T-cell (primary cell): ENCODE results near the gene SRD5A3. TPM values are rescaled to one million over a fixed set of nuclear protein-coding genes. Genes with fewer than 3 reads are reported as not detected.

Experiments
- ATAC-seq, 4 experiments: fragments of 200-7000 bp in 3 of 4; fragments of 150-1000 bp in 1 of 4; cut with Tn5 transposase; replicated peaks in 1 of 4; 1 replicate in 3 of 4; 2 replicates in 1 of 4; pipeline ENCODE4 v1.10.0; 2021; ENCODE audit warnings: moderate library complexity in 3 of 4, mild to moderate bottlenecking in 2 of 4, moderate number of reproducible peaks in 1 of 4
- CTCF ChIA-PET, 2 donors: fragments of 300-600 bp; sonication (Branson Sonifier 250); formaldehyde crosslinking; loops; one replicate each; lab custom pipeline; 2022; ENCODE audit warnings: antibody characterized with exemption in 2 of 2; lab: Charles Lee
- POLR2A ChIA-PET, 2 donors: fragments of 300-600 bp; sonication (Branson Sonifier 250); formaldehyde crosslinking; loops; one replicate each; lab custom pipeline; 2022; ENCODE audit warnings: antibody characterized with exemption in 2 of 2; lab: Charles Lee
- DNase-seq, 35 experiments: peaks; one replicate each; pipeline versions ENCODE4 v3.0.0 to v3.0.0-alpha.2; 2013 to 2023
- H3K27ac ChIP-seq: one replicate; pipeline ENCODE4 v1.5.1; 2013; ENCODE audit warnings: low read length
- H3K27me3 ChIP-seq, 2 experiments: replicated peaks in 1 of 2; 1 replicate in 1 of 2; 2 replicates in 1 of 2; pipeline versions ENCODE4 v1.6.1 to v1.7.0; 2013; ENCODE audit warnings: low read length in 1 of 2, mixed read lengths in 1 of 2; ENCODE audit not compliant: control insufficient read depth in 2 of 2, insufficient read depth in 2 of 2; ENCODE audit errors: extremely low read depth in 1 of 2
- H3K36me3 ChIP-seq, 2 donors: 1 replicate in 1 of 2; 2 replicates in 1 of 2; pipeline versions ENCODE4 v1.6.1 to v1.7.0; 2013; ENCODE audit warnings: low read length in 1 of 2; ENCODE audit not compliant: control insufficient read depth in 2 of 2, insufficient read depth in 1 of 2; ENCODE audit errors: extremely low read depth in 1 of 2
- H3K4me1 ChIP-seq, 2 experiments: 1 replicate in 1 of 2; 2 replicates in 1 of 2; pipeline versions ENCODE4 v1.6.1 to v1.7.0; 2013; ENCODE audit warnings: low read length in 2 of 2, mixed read lengths in 1 of 2; ENCODE audit not compliant: insufficient read depth in 2 of 2, control insufficient read depth in 1 of 2; ENCODE audit errors: extremely low read depth in 1 of 2
- H3K4me3 ChIP-seq, 2 donors: 1 replicate in 1 of 2; 2 replicates in 1 of 2; pipeline versions ENCODE4 v1.5.1 to v1.7.0; 2013; ENCODE audit warnings: mild to moderate bottlenecking in 2 of 2, low read length in 1 of 2, moderate library complexity in 1 of 2; ENCODE audit not compliant: control insufficient read depth in 1 of 2; ENCODE audit errors: extremely low read depth in 1 of 2
- H3K9me3 ChIP-seq: 2 replicates; pipeline ENCODE4 v1.7.0; 2013
- H3K27ac Mint-ChIP-seq, 2 donors: one replicate each; pipeline ENCODE4 v1.8.0; 2020 to 2021; ENCODE audit warnings: mild to moderate bottlenecking in 2 of 2, mixed read lengths in 2 of 2
- H3K27me3 Mint-ChIP-seq, 2 donors: one replicate each; pipeline ENCODE4 v1.8.0; 2021 to 2022; ENCODE audit warnings: mixed read lengths in 2 of 2
- H3K36me3 Mint-ChIP-seq: one replicate; pipeline ENCODE4 v1.8.0; 2021; ENCODE audit warnings: mixed read lengths
- H3K4me1 Mint-ChIP-seq, 3 donors: one replicate each; pipeline ENCODE4 v1.8.0; 2020 to 2022; ENCODE audit warnings: mixed read lengths in 3 of 3, mild to moderate bottlenecking in 1 of 3
- H3K4me3 Mint-ChIP-seq, 3 donors: one replicate each; pipeline ENCODE4 v1.8.0; 2020 to 2022; ENCODE audit warnings: mild to moderate bottlenecking in 3 of 3, mixed read lengths in 3 of 3, moderate library complexity in 3 of 3
- H3K9me3 Mint-ChIP-seq, 3 donors: one replicate each; pipeline ENCODE4 v1.8.0; 2020 to 2022; ENCODE audit warnings: mixed read lengths in 3 of 3
- WGBS: methylation state at CpG from one replicate; pipeline ENCODE4 v1.1.5; 2013; ENCODE audit warnings: missing lambda C conversion rate; ENCODE audit not compliant: insufficient coverage; 5-methylcytosine and 5-hydroxymethylcytosine counted together
- total RNA-seq, 35 experiments: library from RNA in 6 of 35; stranded (reverse) in 6 of 35; fragments of 120-200 nt in 1 of 35; gene quantifications; one replicate each; pipeline versions ENCODE4 v1.2.1 to v1.2.4 and lab custom pipeline; 2013 to 2026

SRD5A3 gene
- total RNA-seq, 5 donors from 2014 or later (not counting 1 experiment from before 2014, with no cell fraction given), result 3.6 to 6.8 (median 4.1) TPM

DNA sequence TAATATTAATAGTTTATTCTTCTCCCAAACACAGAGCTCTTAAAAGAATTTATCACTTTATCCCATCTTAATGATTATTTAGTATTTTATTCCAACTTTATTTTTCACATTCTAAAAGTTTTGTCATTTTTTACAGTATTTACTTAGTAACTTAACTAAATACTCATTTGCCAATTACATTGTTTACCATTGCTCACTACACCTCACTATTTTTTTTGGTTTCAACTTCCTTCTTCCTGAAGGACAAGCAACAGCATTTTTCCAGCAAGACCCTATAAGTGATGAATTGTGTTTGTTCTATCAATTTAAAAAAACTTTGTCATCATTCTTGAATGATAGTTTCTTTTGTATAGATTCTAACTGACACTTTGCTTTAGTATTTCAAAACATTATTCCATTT lies 19.4 kb upstream of the SRD5A3 start:
- Histone ChIP-seq H3K36me3 (no peaks in the 10 kb centered on the region), H3K27ac (no peak overlapping the region), H3K9me3 (peaks cover 3% of the 10 kb centered on the region), H3K4me1 (no peaks in the 10 kb centered on the region), H3K4me3 (no peak overlapping the region), H3K27me3 (peaks cover 0 to 4% of the 10 kb centered on the region in 2 experiments)
- Mint-ChIP-seq H3K27me3 (peaks cover 8 to 12% of the 10 kb centered on the region in 2 donors), H3K36me3 (peaks cover 3% of the 10 kb centered on the region), H3K4me1 (no peaks in the 10 kb centered on the region), H3K4me3 (no peak overlapping the region), H3K9me3 (peaks cover 0 to 10% (median 3%) of the 10 kb centered on the region in 3 donors), H3K27ac (no peak overlapping the region)
- POLR2A ChIA-PET, result no interaction called here
- no peak for DNase-seq
- CTCF ChIA-PET, result interaction anchor here (0.7 to 1.1 kb wide), 2 partner anchors 19 to 150 kb away, joined by 3 to 4 read pairs; no protein-coding TSS in a partner anchor
- no peak for ATAC-seq

DNA sequence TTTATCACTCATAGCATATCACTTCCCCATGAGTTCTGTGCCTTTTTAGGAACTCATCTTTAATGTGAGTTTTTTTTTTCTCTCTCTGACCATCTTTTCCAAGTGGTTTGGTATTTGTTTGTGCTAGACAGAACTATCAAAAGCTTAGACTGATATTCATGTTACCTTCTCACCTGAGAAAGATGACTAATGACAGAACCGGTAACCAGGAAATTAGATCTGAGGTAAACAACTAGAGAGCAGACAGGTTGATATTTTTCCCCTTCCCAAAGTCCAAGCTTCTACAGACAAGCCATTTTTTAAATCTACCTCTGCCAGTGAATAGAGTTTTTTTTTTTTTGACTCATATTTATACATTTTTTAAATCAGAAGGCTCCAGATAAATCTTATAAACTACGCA lies 17.0 kb upstream of the SRD5A3 start:
- H3K4me1 Mint-ChIP-seq, result no peaks in the 10 kb centered on the region
- H3K27ac Mint-ChIP-seq, result no peak overlapping the region
- no peak for ATAC-seq
- ChIA-PET CTCF (no interaction called here), POLR2A (no interaction called here)
- peaks cover 3% of the 10 kb centered on the region for H3K36me3 Mint-ChIP-seq
- H3K9me3 ChIP-seq, result peaks cover 3% of the 10 kb centered on the region
- no peak overlapping the region for H3K4me3 ChIP-seq
- H3K27me3 ChIP-seq, result peaks cover 0 to 4% of the 10 kb centered on the region in 2 experiments
- no peak for DNase-seq
- no peak overlapping the region for H3K27ac ChIP-seq
- H3K36me3 ChIP-seq, result no peaks in the 10 kb centered on the region
- peaks cover 5 to 12% of the 10 kb centered on the region in 2 donors for H3K27me3 Mint-ChIP-seq
- H3K9me3 Mint-ChIP-seq, result peaks cover 0 to 10% (median 3%) of the 10 kb centered on the region in 3 donors
- WGBS, result 100% methylated on average over 1 of the region's 2 CpGs
- H3K4me3 Mint-ChIP-seq, result no peak overlapping the region
- H3K4me1 ChIP-seq, result no peaks in the 10 kb centered on the region

DNA sequence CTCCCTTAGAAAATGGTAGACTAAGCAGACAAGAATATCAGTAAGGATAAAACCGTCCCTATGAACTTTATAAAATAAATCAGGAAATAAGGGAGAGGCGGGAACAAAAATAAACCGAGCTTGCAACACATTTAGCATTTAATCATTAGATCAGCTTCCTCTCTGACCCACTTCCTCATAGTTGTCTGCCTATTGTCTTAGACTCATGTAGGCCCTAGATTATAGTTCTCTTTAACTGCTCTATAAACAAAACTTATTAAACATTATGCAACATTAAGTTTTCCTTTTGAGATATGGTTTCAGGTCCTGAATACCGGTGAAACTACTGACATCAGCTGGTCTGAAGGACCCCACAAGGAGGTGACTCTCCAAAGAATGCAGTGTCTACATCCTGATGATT lies 15.8 kb upstream of the SRD5A3 start:
- CTCF ChIA-PET, result interaction anchor here in 1 of 2 donors (0.6 kb wide), 1 partner anchor 372 kb away, joined by 5 read pairs; no protein-coding TSS in a partner anchor
- H3K4me1 Mint-ChIP-seq, result no peaks in the 10 kb centered on the region
- Histone ChIP-seq H3K4me1 (no peaks in the 10 kb centered on the region), H3K27ac (no peak overlapping the region), H3K9me3 (peaks cover 3% of the 10 kb centered on the region), H3K4me3 (no peak overlapping the region), H3K36me3 (no peaks in the 10 kb centered on the region), H3K27me3 (peaks cover 0 to 4% of the 10 kb centered on the region in 2 experiments)
- WGBS, result 67% methylated on average over 1 of the region's 4 CpGs
- ATAC-seq (no peak), DNase-seq (no peak)
- peaks cover 0 to 10% (median 3%) of the 10 kb centered on the region in 3 donors for H3K9me3 Mint-ChIP-seq
- no peak overlapping the region for H3K4me3 Mint-ChIP-seq
- H3K36me3 Mint-ChIP-seq, result peaks cover 3% of the 10 kb centered on the region
- POLR2A ChIA-PET, result no interaction called here
- no peak overlapping the region for H3K27ac Mint-ChIP-seq
- peaks cover 5 to 9% of the 10 kb centered on the region in 2 donors for H3K27me3 Mint-ChIP-seq

DNA sequence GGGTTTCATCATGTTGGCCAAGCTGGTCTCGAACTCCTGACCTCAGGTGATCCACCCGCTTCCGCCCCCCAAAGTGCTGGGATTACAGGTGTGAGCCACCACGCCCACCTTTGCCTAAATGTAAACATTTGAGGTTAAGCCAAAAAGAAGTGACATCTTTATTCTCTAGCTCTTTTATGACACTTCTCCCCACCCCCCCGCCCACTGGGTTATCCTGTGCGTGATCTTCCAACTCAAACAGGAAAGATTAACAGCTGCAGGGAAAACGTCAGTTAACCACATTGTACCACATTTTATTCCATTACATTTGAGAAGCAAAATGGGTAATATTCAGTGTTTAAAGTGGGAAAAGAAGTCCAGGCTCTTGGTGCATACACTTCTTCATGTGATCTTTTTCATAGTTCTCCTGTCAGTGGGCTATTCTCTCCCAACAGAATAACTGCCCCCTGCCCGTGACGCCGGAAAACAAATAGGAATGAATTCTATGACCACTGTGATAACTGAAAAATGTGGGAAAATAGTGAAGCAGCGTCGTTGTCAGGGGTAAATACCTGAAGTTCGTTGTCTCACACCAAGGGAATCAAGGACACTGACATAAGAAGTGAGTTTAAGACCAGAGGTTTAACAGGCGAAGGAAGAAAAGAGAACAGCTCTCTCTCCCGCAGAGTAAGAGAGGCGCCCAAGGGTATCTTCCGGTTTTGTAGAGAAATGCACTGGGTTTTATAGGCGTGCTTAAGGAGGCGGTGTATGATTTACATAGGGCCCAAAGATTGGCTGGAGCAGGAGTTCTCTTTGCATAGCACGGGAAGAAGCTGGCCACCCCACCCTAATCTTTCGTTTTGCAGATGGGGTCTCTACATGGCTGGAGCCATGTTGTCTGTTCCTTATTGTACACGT lies 9.7 kb upstream of the SRD5A3 start:
- H3K9me3 ChIP-seq, result no peaks in the 10 kb centered on the region
- H3K27me3 ChIP-seq, result peaks cover 0 to 9% of the 10 kb centered on the region in 2 experiments
- H3K4me3 ChIP-seq, result no peak overlapping the region
- ChIA-PET POLR2A (no interaction called here), CTCF (interaction anchor here in 1 of 2 donors (1.0 kb wide), 1 partner anchor 9 kb away, joined by 6 read pairs; the partner anchor contains the start of gene SRD5A3)
- Mint-ChIP-seq H3K27ac (no peak overlapping the region), H3K9me3 (no peaks in the 10 kb centered on the region), H3K4me3 (no peak overlapping the region), H3K4me1 (peaks cover 0 to 3% (median 0%) of the 10 kb centered on the region in 3 donors), H3K27me3 (peaks cover 3 to 5% of the 10 kb centered on the region in 2 donors), H3K36me3 (no peaks in the 10 kb centered on the region)
- H3K4me1 ChIP-seq, result no peaks in the 10 kb centered on the region
- H3K36me3 ChIP-seq, result no peaks in the 10 kb centered on the region
- DNase-seq (no peak), ATAC-seq (no peak)
- no peak overlapping the region for H3K27ac ChIP-seq
- WGBS, result 92% methylated on average over 11 of the region's 22 CpGs

DNA sequence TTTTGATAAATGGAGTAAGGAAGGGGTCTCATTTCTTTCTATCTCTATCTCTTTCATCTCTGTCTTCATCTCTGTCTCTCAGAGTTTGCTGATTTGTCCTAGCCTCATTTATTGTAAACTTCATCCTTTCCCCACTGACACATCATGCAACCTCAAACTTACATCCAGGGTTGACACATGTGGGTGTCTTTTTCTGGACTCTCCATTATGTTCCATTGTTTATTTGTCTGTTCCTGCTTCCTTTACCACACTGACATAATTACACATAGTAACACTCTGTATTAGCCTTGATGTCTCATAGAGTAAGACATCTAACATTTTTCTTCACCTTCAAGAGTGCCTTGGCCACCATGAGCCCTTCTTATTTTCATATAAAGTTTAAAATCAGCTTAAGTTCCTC lies 8.1 kb upstream of the SRD5A3 start:
- Histone ChIP-seq H3K27ac (no peak overlapping the region), H3K36me3 (no peaks in the 10 kb centered on the region), H3K4me1 (no peaks in the 10 kb centered on the region), H3K27me3 (peaks cover 0 to 9% of the 10 kb centered on the region in 2 experiments), H3K9me3 (no peaks in the 10 kb centered on the region), H3K4me3 (no peak overlapping the region)
- ChIA-PET CTCF (no interaction called here), POLR2A (no interaction called here)
- no peak for DNase-seq
- no peaks in the 10 kb centered on the region for H3K36me3 Mint-ChIP-seq
- H3K4me1 Mint-ChIP-seq, result peaks cover 0 to 3% (median 0%) of the 10 kb centered on the region in 3 donors
- H3K27me3 Mint-ChIP-seq, result peaks cover 3 to 5% of the 10 kb centered on the region in 2 donors
- no peak overlapping the region for H3K4me3 Mint-ChIP-seq
- H3K27ac Mint-ChIP-seq, result no peak overlapping the region
- no peak for ATAC-seq
- no peaks in the 10 kb centered on the region for H3K9me3 Mint-ChIP-seq

DNA sequence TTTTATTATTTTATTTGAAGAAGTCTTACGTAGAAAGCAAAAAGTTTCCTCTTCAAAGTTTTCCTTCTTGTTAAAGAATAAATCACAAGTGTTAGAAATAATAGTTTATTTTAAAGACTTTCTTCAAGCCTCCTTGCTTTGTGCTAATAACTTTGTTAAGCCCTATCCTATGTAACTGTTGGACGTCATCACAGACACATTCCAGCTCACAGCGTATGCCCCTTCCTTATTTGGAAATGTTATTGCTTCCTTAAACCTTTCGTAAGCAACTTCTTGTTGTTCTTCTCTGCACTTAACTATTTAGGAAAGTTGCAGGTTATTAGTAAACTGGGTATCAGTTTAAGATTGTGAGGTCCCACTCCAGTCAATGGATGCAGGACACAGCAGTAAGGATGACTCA lies 7.6 kb upstream of the SRD5A3 start:
- DNase-seq (no peak), ATAC-seq (no peak)
- no peak overlapping the region for H3K4me3 ChIP-seq
- Mint-ChIP-seq H3K9me3 (no peaks in the 10 kb centered on the region), H3K4me1 (peaks cover 0 to 3% (median 0%) of the 10 kb centered on the region in 3 donors), H3K36me3 (no peaks in the 10 kb centered on the region), H3K27ac (no peak overlapping the region), H3K4me3 (no peak overlapping the region), H3K27me3 (peaks cover 3 to 5% of the 10 kb centered on the region in 2 donors)
- no peak overlapping the region for H3K27ac ChIP-seq
- H3K27me3 ChIP-seq, result peaks cover 0 to 9% of the 10 kb centered on the region in 2 experiments
- CTCF ChIA-PET, result no interaction called here
- H3K4me1 ChIP-seq, result no peaks in the 10 kb centered on the region
- no peaks in the 10 kb centered on the region for H3K36me3 ChIP-seq
- H3K9me3 ChIP-seq, result no peaks in the 10 kb centered on the region
- POLR2A ChIA-PET, result no interaction called here
- WGBS, result no CpG with 5 or more reads among the region's 4 CpGs
